Bronchial epithelial cell (primary cell): ENCODE measurements around the gene CCDC137. TPM values are rescaled to one million over a fixed set of nuclear protein-coding genes. Genes with fewer than 3 reads are reported as not detected.

ENCODE experiments used
- DNase-seq: peaks from one replicate; pipeline ENCODE4 v3.0.0-alpha.2; 2010; ENCODE audit warnings: low read depth
- FAIRE-seq: peaks from 2 replicates; lab custom pipeline; 2011; peaks lifted over from hg19 to GRCh38; lab: Jason Lieb, UNC
- H3K27me3 ChIP-seq: 2 replicates; pipeline ENCODE4 v1.5.1; 2011; ENCODE audit warnings: low read length; ENCODE audit not compliant: control insufficient read depth, insufficient read depth
- H3K36me3 ChIP-seq: 2 replicates; pipeline ENCODE4 v1.5.1; 2011; ENCODE audit warnings: low read length; ENCODE audit not compliant: control insufficient read depth, insufficient read depth
- H3K4me3 ChIP-seq: 2 replicates; pipeline ENCODE4 v1.5.1; 2011; ENCODE audit warnings: mild to moderate bottlenecking, low read depth, low read length, control low read depth
- total RNA-seq: library from RNA; depleted of rRNA; stranded (reverse); fragments of >200 nt; gene quantifications from 2 replicates; pipeline ENCODE4 v1.2.1, GENCODE V29; 2014
- TF ChIP-seq, protein P1 (sequence below): IDR thresholded peaks from 2 replicates; pipeline ENCODE4 v1.5.1; 2011; ENCODE audit warnings: mild to moderate bottlenecking, moderate library complexity, low read length, control low read depth, inconsistent platforms; ENCODE audit not compliant: insufficient read depth, severe bottlenecking

The CCDC137 gene
- total RNA-seq, 1 donor from 2014 or later = 6.8 TPM

GRCh38 chr17:81652906-81653771, 13.4 kb upstream of the CCDC137 start:
- H3K27me3 ChIP-seq = peaks cover 5% of the 10 kb centered on the region
- H3K4me3 ChIP-seq = no peak overlapping the region
- no peaks in the 10 kb centered on the region for H3K36me3 ChIP-seq
- FAIRE-seq (no peak), DNase-seq (no peak)
- TF ChIP-seq, protein P1, sequence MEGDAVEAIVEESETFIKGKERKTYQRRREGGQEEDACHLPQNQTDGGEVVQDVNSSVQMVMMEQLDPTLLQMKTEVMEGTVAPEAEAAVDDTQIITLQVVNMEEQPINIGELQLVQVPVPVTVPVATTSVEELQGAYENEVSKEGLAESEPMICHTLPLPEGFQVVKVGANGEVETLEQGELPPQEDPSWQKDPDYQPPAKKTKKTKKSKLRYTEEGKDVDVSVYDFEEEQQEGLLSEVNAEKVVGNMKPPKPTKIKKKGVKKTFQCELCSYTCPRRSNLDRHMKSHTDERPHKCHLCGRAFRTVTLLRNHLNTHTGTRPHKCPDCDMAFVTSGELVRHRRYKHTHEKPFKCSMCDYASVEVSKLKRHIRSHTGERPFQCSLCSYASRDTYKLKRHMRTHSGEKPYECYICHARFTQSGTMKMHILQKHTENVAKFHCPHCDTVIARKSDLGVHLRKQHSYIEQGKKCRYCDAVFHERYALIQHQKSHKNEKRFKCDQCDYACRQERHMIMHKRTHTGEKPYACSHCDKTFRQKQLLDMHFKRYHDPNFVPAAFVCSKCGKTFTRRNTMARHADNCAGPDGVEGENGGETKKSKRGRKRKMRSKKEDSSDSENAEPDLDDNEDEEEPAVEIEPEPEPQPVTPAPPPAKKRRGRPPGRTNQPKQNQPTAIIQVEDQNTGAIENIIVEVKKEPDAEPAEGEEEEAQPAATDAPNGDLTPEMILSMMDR = no peak

GRCh38 chr17:81655378-81656117, 11.0 kb upstream of the CCDC137 start:
- FAIRE-seq (no peak), DNase-seq (no peak)
- H3K27me3 ChIP-seq = no peaks in the 10 kb centered on the region
- H3K4me3 ChIP-seq = no peak overlapping the region
- TF ChIP-seq, protein P1 = no peak
- no peaks in the 10 kb centered on the region for H3K36me3 ChIP-seq

DNA sequence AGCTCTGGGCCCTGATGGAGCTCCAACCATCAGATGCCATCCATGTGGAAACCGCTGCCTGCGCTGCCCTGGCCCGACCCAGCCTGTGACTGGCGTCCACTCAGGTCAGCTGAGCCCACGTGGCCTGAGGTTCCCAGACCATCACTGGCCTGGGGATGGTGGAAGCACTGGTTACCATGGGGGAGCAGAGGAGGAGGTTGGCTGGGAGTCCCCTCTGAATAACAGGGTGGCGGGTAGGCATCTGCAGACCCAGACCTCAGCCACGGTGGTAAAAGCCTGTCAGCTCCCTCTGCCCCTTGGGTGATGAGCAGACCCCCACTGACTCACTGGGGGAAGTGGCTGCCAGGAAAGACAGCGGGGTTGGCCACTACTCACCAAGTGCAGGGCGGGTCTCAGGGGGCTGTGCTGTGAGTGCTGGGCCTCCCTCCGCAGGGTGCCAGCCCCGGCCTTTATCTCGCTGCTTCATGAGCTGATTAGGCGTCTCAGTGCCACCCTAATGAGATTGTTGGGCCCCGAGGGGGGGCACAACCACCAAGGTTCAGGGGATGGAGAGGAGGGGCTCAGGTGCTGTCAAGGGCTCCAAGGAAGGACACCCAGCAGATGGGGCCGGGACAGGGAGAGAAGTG, 10.3 kb upstream of the CCDC137 start, which contains the start of gene PDE6G:
PDE6G (minus strand) TSS at position 425 of the 626 bp plus-strand sequence. CDS start 3,237 bp downstream, outside the sequence.
- TF ChIP-seq, protein P1 = no peak
- Histone ChIP-seq H3K27me3 (no peaks in the 10 kb centered on the region), H3K4me3 (no peak within 1 kb of the TSS), H3K36me3 (no peaks in the 10 kb centered on the region)
- DNase-seq (no peak), FAIRE-seq (no peak)

GRCh38 chr17:81656835-81657234, 9.7 kb upstream of the CCDC137 start:
- TF ChIP-seq, protein P1 = no peak

DNA sequence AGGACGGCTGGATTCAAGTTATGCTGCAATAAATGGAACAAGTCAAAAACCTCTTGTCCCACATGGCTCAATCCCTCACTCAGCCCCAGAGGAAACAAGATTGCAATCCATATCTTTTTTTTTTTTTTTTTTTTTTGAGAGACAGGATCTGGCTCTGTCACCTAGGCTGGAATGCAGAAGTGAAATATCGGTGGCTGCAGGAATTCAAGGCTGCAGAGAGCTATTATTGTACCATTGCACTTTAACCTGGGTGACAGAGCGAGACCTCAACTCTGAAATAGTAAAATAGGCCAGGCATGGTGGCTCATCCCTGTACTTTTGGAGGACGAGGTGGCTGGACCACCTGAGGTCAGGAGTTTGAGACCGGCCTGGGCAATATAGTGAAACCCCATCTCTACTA, 7.5 kb upstream of the CCDC137 start:
- TF ChIP-seq, protein P1 = no peak
- Histone ChIP-seq H3K4me3 (no peak overlapping the region), H3K27me3 (no peaks in the 10 kb centered on the region), H3K36me3 (peaks cover under 1% of the 10 kb centered on the region)
- FAIRE-seq = no peak
- no peak for DNase-seq

More at GRCh38 chr17:81656835-81657234, 9.7 kb upstream of the CCDC137 start:
- no peaks in the 10 kb centered on the region for H3K36me3 ChIP-seq
- FAIRE-seq (no peak), DNase-seq (no peak)
- no peaks in the 10 kb centered on the region for H3K27me3 ChIP-seq
- H3K4me3 ChIP-seq = no peak overlapping the region
